NCI-H510A treated with DMSO at 0.1 percent for 48 hours (cell line): Measurements from ENCODE around the gene ZMYM2.
"Not testable (repeated sequence)": the region's sequence is repeated elsewhere in the genome, so short reads cannot be mapped to it uniquely, and the experiment has no call there.

ENCODE experiments used
- DNase-seq: peaks from one replicate; lab custom pipeline; 2025; lab: John Stamatoyannopoulos, UW

Gene ZMYM2

DNA sequence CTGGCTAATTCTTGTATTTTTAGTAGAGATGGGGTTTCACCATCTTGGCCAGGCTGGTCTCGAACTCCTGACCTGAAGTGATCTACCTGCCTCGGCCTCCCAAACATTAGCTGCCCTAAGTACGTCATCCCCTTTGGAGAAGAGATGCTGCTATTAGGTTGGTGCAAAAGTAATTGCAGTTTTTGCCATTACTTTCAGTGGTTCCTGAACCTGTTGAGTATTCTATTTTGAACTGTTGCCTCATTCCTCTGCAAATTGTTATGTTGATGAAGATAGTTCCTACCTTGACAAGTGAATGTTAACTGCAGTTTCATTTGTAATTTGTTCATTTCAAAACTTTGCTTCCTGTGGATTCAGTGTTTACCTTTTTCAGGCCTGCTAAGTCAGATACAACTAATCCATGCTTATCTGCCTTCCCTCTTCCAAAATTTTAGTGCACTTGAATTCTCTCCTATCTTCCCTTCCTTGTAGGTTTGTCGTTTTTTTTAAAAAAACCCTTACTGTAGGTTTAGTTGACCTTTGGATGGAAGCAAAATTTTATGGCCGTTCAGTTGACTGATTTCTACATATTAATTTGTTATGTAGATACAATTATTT lies 24.0 kb downstream of the ZMYM2 start:
- DNase-seq = no peak

DNA sequence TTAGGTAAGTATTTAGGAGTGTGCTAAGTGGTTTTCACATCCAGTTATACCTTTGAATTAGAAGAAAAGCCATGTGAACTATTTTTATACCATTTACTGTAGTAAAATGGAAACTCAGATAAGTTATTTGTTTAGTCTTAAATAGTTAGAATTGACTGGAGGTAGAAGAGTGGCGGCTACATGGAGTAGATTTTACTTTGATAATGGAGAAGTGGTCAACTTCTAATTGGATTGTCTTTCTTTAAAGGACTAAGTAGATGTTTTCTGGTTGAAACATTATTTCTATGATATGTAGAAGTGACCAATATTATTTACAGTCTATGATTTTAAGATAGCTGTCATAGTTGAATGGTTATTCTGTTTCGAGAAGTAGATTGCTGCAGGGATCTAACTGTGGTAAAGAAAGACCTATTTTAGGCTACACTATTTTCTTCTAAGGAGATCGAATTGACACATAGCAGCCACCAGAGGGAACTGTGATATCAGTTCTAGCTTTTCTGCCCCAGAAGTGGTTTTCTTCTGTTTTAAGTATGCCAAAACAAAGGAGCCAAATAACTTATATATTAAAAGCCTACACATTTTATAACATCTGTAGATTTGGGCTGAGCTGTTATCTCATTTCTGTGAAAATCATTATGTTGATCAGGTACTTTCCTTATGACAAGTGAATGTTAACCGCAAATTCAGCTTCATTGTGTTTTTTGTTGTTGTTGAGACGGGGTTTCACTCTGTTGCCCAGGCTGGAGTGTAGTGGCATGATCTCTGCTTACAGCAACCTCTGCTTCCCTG lies 26.1 kb downstream of the ZMYM2 start:
- no peak for DNase-seq

DNA sequence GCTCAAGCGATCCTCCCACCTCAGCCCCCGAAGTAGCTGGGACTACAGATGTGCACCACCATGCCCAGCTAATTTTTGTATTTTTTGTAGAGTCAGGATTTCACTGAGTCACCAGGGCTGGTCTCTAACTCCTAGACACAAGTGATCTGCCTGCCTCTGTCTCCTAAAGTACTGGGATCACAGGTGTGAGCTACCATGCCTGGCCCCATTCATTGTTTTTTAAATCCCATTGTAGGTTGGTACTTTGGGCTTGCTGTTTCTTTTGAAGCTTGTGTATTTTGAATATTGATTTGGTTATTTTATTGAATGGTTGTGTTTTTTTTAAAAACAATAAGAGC lies 26.7 kb downstream of the ZMYM2 start:
- no peak for DNase-seq

DNA sequence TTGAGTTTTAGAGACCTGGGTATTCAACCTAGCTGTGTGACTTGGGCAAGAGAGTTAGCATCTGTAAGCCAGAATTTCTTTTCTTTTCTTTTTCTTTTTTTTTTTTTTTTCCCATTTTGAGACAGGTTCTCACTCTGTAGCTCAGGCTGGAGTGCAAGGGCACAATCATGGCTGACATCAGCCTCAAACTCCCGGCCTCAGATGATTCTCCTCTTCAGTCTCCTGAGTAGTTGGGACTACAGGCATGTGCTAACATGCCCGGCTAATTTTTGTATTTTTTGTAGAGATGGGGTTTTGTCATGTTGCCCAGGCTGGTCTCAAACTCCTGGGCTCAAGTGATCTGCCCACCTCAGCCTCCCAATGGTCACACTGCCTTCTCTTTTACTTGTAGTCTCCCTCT lies 33.0 kb downstream of the ZMYM2 start:
- no peak for DNase-seq

DNA sequence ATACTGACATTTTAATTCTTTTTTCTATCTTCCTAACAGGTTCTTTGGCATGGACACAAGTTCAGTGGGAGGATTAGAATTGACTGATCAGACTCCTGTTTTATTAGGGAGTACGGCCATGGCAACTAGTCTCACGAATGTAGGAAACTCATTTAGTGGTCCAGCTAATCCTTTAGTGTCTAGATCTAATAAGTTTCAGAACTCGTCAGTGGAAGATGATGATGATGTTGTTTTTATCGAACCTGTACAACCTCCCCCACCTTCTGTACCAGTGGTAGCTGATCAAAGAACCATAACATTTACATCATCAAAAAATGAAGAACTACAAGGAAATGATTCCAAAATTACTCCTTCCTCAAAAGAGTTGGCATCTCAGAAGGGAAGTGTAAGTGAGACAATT lies 34.5 kb downstream of the ZMYM2 start:
- DNase-seq = no peak

DNA sequence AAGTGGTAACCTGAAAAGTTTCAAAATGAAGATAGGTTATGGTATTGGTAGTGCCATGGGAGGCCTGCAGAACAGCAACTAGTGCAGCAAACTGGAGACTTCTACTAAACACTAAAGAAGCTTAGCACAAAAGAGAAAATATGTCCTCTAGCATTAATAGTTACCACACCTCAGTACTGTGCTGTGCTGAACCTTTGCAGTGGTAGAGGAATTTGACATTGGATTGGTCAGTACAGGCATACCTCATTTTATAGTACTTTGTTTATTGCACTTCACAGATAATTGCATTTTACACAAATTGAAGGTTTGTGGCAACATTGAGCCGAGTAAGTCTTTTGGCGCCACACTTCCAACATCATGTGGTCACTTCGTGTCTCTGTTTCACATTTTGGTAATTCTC lies 40.4 kb downstream of the ZMYM2 start:
- no peak for DNase-seq

DNA sequence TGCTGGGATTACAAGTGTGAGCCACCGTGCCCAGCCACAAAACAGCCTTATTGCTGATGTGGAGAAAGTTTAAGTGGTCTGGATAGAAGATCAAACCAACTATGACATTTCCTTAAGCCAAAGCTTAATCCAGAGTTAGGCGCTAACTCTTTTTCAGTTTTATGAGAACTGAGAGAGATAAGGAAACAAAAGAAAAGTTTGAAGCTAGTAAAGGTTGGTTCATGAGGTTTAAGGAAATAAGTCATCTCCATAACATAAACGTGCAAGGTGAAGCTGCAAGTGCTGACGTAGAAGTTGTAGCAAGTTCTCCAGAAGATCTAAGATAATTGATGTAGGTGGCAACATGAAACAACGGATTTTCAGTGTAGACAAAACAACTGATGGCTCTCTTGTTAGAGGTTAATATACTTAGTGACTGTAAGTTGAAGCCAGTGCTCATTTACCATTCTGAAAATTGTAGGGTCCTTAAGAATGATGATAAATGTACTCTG lies 41.6 kb downstream of the ZMYM2 start:
- no peak for DNase-seq

DNA sequence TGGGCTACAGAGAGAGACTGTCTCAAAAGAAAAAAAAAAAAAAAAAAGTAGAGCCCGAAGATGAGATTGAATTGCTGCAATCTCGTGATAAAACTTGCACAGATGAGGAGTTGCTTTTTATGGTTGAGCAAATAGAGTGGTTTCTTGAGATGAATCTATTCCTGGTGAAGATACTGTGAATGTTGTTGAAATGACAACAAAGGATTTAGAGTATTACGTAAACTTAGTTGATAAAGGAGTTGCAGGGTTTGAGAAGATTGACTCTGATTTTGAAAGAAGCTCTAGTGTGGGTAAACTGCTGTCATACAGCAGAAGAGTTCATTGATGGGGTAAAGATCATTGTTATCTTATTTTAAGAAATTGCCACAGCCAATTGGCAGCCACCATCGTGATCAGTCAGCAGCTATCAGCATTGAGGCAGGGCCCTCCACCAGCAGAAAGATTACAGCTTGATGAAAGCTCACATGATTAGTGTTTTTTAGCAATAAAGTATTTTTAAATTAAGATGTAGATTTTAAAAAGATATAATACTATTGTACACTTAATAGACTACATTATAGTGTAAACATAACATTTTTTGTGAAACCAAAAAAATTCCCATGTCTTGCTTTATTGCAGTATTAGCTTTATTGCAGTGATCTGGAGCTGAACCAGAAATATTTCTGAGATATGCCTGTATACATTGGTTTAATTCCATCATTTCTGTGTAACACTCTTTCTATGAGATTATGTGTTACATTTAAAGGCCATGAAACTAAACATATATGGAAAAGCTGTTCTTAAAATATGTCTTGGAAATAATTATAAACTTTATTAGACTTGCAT lies 43.1 kb downstream of the ZMYM2 start:
- no peak for DNase-seq

DNA sequence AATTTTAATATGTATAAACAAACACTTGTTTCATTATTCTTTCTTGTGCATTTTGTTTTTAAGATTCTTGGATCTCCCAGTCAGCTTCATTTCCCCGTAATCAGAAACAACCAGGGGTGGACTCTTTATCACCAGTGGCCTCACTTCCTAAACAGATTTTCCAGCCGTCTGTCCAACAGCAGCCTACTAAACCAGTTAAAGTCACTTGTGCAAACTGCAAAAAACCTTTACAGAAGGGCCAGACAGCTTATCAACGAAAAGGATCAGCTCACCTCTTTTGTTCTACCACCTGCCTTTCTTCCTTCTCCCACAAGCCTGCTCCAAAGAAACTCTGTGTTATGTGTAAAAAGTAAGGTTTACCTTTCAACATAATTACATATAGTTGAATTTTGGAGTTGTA lies 44.3 kb downstream of the ZMYM2 start:
- DNase-seq = no peak

DNA sequence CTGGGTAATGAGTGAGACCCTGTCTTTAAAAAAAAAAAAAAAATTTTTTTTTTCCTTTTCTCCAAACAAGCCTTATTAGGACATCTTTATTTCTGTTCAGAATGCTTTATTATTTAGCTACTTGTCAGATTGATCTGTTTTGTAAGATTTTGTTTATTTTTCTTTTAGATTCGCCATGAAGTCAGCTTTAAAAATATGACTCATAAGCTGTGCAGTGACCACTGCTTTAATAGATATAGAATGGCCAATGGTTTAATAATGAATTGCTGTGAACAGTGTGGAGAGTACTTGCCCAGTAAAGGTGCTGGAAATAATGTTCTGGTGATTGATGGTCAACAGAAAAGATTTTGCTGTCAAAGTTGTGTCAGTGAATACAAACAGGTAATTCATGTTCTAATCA lies 47.7 kb downstream of the ZMYM2 start:
- no peak for DNase-seq

DNA sequence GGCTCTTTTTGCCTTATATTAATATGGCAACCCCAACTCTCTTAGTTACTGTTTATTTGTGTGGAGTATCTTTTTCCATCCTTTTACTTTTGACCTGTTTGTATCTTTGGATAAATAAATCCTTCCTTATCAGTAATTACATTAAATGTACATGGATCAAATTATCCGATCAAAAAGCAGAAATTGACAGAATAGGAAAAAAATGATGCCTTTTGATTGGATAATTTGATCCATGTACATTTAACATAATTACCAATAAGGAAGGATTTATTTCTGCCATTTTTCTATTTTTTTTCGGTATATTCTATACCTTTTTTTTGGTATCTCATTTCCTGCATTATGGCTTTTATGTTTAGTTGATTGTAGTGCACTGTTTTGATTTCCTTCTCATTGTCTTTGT lies 57.2 kb downstream of the ZMYM2 start:
- DNase-seq = no peak

DNA sequence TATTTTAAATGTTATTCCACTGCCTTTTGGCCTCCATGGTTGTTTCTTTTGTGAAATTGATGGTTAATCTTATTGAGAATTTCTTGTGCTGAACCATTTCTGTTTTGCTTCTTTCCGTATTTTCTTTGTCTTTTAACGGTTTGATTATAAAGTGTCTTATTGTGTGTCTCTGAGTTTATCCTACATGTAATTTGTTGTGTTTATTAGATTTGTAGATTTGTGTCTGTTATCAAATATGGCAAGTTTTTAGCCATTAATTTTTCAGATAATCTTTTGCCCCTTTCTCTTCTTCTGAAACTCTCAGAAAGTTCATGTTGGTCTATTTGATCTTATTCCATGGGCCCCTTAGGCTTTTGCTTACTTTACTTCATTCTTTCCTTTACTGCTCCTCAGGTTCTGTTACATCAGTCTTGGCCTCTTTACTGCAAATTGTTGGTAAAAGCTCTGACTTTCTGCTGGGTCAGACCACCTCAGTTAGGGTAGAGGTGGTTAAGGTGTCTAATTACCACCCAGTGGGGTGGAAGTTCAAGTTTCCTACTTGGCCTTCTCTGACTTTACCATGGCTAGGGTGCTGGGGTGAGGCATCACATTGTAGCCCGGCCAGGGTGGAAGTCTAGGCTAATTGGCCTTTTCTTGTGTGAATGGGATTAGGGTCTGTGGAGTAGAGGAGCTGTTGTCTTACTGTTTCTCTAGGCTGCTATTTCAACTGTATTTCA lies 58.3 kb downstream of the ZMYM2 start:
- no peak for DNase-seq

DNA sequence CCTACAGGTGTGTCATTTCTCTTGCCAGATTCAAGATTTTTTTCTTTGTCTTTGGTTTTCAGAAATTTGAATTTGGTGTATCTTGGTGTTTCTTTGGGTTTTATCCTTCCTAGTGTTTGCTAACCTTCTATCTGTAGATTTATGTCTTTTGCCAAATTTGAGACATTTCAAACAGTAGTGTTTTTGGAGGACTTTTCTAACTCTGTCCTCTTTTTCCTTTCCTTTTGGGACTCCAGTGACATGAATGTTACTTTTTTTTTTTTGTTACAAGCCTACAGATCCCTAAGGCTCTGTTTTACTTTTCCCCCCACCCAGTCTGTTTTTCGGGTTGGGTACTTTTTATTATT lies 58.8 kb downstream of the ZMYM2 start:
- DNase-seq = no peak

DNA sequence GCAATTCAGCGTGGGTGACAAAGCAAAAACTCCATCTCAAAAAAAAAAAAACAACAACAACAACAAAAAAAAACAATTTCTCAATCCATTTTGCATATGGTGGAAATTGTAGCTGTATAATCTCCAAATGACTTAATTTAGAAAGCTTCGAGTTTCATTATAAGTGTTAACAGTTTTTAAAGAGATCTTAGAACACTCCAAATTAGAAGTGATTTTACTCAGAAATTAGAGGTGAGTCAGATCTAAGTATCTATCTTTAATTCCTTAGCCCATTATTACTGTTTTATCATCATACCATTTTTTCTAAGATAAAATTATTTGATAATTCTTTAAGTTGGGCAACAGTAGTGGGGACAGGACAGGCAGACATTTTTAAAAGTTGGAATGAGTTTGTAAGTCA lies 60.5 kb downstream of the ZMYM2 start:
- no peak for DNase-seq

DNA sequence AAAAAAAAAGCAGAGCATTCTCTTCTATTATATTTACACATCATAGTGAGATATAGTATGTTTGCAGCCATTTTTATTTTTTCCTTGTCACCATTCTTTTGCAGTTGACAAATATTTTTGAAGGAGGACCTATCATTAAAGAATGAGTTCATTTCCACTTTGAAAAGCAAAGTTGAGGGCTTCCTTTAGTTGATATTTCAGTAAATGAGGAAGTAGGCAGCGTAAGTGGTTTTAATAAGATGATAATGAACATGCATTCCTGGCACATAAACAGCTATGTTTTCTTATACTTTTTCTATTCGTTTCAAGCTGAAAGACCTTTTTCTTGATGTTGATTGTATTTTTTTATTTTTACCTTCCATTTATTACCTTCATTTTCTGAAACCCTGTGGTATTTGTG lies 66.2 kb downstream of the ZMYM2 start:
- no peak for DNase-seq

DNA sequence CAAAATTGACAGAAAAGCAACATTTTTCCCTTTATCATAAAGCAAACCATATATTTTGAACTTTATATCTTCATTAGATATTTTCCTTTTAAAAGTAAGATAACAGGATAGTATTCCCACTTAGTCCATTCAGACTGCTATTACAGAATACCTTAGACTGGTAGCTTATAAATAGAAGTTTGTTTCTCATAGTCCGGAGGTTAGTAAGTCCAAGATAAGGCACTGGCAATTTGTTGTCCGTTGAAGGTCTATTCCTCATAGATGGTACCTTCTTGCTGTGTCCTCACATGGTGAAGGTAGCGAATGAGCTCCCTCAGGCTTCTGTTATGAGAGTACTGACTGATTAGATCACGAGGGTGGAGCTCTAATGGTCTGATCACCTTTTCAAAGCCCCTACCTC lies 70.4 kb downstream of the ZMYM2 start:
- DNase-seq = no peak

DNA sequence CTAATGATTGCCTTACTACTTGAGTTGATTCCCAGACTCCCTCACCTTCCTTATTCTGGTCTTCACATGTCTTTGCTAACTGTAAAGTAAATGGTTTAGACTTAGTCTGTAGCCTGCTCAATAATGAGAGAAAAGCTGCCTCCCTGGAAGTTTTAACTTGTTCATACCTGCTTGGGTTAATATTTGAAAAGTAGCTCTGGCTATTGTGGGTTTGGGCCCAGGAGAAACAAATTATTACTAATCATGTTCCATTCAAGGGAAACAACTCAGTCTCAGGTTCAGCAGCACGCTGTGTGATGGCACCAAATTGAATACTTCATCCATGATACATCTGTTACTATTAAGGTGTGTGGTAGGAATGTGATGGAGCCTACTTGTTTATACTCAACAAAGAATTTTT lies 75.0 kb downstream of the ZMYM2 start:
- no peak for DNase-seq

DNA sequence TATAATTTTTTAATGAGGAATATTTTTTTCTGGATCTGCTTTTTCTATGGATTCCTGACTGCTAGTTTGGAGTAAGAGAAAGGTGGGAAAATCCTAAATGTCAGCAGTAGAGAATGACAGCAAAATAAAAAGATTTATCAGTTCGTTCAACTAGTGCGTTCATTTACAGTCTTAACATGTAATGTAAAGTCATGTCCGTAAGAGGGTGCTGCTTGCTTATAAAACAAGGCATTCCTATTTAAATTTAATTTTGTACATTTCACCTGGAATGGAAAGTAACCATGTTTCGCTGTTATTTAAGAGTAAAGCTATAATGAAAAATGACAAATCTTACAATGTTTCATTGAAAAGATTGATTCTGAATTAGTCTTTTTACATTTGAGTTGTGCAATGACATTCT lies 76.6 kb downstream of the ZMYM2 start:
- DNase-seq = no peak

DNA sequence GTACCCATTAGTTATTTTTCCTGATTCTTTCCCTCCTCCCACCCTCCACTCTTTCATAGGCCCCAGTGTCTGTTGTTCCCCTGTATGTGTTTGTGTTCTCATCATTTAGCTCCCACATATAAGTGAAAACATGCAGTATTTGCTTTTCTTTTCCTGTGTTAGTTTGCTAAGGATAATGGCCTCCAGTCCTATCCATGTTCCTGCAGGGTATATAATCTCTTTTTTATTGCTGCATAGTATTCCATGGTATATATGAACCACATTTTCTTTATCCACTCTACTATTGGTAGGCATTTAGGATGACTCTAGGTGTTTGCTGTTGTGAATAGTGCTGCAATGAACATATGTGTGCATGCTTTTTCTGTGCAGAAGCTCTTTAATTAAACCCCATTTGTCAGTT lies 79.4 kb downstream of the ZMYM2 start:
- no peak for DNase-seq

DNA sequence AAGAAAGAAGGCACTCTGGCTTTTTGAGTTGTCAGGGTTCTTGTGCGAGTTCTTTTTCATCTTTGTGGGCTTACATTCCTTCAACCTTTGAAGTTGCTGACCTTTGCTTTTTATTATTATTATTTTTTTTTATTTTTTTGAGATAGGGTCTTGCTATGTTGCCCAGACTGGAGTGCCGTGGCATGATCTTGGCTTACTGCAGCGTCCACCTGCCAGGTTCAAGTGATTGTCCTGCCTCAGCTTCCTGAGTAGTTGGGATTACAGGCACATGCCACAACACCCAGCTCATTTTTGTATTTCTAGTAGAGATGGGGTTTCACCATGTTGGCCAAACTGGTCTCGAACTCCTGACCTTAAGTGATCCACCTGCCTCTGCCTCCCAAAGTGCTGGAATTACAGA lies 84.1 kb downstream of the ZMYM2 start:
- DNase-seq = not testable (repeated sequence)

DNA sequence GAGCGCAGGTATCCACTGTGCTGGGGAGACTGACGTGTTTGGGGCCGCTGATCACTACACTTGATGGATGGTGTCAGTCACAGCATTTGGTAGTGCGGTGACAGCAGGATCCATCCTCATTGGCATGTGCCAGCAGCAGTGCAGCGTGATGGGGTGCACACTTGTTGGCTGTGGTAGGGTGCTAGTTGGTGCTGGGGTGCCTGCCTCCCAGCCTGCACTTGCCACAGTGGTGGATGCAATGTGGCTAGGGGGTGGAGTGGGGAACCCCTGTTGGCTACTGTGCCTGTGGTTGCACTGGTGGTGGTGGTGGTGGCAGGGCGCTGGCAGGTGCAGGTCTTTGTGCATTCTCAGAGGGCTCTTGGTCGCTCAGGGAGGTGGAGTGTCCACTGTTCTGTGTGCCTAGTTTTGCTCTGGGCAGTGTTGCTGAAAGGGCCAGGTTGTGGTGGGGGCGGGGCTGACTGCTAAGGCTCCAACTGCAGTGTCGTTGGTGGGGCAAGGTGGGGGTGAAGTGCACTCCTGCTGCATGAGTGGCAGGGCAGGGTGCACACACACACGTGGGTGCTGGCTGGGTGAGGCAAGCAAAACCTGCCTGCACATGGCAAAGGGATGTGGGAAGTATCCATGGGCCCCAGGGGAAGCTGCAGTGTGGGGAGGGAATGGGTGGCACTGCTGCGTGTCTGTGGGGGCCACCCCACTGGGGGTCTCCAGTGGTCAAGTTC lies 84.8 kb downstream of the ZMYM2 start:
- DNase-seq = no peak

DNA sequence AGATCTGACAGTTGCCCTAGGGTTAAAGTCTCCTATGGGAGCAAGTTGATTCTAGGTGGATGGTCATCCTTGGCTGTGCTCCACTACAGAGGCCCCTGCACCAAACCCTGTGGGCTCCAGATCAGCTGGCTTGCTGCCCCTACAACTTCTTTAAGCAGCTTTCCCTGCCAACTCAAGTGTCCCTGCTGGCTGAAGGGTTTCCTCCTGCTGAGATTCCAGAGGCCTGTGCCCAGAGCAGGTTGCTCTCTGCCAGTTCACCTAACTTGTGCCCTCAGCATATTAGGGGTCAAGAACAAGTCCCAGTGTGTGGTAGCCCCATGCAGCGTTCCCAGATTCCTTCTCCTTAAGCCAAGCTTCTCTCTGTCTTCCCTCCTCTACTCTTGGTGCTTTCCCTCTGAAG lies 85.6 kb downstream of the ZMYM2 start:
- no peak for DNase-seq
